Lower leg skin (tissue), 3 donors: ENCODE results near the gene POLDIP3.

ENCODE experiments used
- CTCF ChIP-seq, 3 donors: fragments of 450-650 bp; IDR thresholded peaks; one replicate each; pipeline ENCODE4 v1.5.1; 2016; ENCODE audit warnings: antibody characterized with exemption in 3 of 3, mild to moderate bottlenecking in 3 of 3, moderate library complexity in 2 of 3
- POLR2A ChIP-seq, 2 donors: fragments of 450-650 bp; IDR thresholded peaks; one replicate each; pipeline ENCODE4 v1.6.1; 2016 to 2017; ENCODE audit warnings: antibody characterized with exemption in 2 of 2, mild to moderate bottlenecking in 1 of 2, moderate library complexity in 1 of 2

- TF ChIP-seq CTCF (IDR thresholded peaks at IDR 0.05): no peak
- TF ChIP-seq POLR2A (IDR thresholded peaks at IDR 0.05): no peak
Observed at GRCh38 chr22:42645341-42645937, 30.8 kb upstream of the POLDIP3 start.
